Measurements from ENCODE around the gene XXYLT1. TPM values are rescaled to one million over a fixed set of nuclear protein-coding genes. Genes with fewer than 3 reads are reported as not detected.

The XXYLT1 gene
- polyA plus RNA-seq, 5 donors = 23.6 to 31.7 (median 25.0) TPM

DNA sequence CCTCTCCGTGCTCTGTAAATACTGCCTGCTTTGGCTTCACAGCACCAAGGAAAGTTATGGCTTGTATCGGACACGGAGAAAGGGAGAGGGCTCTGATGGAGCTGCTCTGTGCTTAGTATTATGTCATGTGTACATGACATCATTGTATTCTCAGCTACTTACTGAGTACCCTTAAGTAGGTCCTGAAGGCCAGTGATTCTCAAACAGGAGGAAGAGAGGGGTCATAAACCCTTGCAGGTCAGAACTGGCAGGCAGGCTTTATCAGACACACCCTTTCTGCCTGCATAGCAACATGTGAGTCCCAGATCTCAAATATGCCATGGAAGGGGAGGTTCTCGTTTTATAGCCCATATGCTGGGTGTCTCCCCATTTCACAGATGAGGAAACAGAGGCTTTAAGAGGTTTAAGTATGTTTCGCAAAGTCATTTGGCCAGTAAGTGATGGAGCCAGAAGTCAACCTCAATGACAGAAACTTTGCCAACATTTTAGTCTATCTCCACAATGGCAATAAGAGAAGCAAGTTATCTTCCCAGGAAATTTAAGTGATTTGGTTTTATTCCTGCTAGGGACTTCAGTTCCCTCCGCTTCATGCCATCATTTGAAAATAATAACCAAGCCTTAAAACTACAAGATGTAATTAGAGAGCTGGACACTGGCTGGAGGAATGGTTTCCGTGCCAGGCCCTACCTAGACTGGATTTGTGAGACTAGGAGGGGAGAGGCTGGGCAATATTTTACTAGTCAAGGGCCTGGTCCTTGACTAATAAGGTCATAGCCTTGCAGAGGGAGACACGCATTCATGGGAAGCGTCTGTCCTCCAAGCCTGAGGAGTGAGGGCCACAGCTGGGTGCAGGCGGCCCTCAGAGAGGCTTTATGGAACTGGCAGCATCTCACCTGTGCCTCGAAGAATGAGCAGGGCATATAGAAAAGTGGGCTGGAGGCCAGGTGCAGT, 133.0 kb downstream of the XXYLT1 start:
- DNase-seq = no peak

DNA sequence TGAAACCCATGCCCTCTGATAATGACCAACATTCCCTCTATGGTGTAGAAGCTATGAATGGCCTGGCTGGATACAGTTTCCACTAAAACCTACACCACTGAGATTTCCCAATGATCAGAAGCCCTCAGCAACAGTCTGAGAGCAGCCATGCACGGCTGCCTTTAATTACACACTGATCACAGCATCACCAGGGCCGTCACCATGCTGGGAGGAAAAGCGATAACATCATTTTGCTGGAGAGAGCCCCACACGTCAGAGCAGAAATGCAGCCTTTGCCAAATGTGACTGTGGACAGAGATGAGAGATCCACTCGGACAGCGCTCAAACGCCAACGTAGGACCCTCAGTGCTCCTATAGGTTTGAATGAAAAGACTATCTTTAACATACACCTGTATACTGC, 135.0 kb downstream of the XXYLT1 start:
- no peak for DNase-seq

DNA sequence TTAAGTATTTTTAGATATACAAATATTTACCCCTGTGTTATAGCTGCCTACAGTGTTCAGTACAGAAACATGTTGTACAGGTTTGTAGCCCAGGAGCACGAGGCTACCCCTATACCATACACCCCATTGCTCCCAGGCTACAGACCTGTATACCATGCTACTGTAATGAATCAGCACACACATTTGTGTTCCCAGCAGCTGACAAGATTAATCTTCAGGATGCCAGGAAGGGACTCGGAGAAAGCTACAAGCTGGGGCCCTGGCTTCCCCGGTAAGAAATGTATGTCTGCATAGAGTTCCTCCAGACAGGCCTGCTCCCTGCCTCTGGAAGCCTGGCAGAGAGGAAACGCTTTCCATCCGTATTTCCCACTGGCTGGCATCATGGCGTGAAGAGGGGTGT, 136.5 kb downstream of the XXYLT1 start:
- no peak for DNase-seq

DNA sequence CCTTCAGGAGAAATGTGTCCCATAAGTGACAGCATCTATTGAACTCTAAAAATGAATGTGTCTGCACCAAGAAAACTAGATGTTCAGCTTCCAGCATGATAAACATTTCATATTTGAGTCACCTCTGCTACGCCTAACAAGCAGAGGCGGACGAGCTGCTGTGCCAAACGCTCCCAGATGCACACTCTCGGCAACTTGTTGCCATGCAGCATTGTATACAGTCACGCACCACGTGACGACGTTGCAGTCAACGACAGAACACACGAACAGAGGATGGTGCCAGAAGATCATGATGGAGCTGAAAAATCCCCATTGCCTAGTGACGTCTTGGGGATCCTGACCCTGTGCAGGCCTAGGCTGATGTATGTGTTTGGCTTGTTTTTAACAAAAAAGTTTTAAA, 137.5 kb downstream of the XXYLT1 start:
- peak in 1 of 2 donors; percentile 47 for DNase-seq

DNA sequence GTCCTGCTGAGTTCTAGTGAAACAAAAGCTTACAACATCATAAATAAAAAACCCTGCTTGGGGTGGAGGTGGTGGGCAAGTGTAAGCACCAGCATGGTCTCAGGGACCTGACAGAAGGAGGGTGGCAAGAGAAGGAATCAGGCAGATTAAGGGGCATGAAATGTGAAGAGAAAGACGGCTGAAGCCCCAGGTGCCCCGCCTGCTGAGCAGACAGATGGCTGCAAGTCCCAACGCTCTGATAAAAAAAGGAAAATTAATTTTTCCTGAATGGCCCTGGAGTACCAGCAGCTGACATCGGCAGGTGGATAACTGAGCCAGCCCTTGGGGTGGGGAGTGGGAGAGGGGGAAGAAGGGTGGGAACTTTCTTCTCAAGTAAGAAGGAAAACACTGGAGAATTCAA, 137.9 kb downstream of the XXYLT1 start:
- DNase-seq = no peak

DNA sequence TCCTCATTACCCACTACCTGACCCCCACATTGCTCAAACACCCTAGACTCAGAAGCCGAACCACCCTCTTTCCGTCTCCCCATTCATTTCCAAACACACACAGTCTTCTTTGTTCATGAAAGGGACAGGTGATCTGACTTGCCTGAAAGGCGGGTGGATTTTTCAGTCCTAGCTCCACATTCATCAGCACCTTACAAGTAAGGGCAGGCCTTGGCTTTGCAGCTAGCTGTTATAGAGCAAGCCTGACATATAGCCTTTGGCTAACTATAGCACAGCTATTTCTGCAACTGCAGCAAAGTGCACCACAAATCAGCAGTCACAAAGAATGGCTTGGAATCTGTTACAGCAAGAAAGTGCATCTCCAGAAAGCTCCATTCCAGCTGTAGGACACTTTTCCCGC, 139.8 kb downstream of the XXYLT1 start:
- no peak for DNase-seq

DNA sequence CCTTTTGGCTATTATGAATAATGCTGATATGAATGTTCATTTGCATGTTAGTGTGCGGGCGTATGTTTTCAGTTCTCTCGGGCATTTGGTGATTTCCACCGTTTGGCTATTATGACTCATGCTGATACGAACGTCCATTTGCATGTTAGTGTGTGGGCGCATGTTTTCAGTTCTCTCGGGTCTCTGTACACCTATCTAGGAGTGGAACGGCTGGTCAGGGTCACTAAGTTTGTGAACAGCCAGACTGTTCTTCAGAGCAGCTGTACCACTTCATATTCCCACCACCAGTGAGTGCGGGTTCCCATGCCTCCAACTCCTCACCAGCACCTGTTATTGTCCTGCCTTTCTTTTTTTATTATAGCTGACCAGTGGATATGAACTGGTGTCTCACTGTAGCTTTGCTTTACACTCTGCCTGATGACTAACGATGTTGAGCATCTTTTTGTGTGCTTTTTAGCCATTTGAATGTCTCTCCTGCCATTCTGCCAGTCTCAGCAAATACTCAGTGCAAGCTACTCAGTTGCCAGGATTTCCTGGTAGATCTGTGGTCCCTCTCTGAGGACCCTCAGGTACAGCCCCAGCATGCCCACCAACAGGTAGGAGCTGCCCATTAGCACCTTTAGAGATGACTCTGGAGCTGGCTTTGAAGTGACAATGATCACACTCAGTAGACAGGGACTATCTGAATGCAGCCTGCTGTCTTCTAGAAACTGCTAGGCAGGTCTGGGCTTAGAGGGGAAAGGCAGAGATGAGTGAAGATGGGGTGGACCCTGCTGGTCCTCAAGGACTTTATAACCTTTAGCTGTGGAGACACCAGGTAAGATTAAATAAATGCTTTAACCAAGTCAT, 141.1 kb downstream of the XXYLT1 start:
- DNase-seq = no peak

DNA sequence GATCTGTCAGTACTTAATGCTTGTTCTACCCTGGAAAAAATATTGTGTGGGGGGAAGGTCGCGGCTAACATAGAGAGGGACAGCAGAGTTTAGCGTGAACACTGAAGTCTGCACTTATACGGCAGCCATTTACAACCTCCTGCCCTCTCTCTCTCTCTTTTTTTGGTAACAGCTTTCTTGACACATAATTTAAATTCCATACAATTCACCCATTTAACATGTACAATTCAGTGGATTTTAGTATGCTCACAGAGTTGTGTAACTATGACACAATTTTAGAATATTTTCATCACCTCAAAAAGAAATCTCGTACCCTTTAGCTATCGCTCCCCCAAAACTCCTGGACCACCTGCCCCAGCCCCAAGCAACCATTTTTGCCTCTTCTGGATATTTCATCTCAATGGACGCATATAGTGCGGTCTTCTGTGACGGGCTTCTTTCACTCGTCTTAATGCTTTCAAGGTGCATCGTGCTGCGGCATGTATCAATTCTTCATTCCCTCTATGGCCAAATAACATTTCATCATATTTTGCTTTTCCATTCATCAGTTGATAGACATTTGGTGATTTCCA, 141.8 kb downstream of the XXYLT1 start:
- no peak for DNase-seq

DNA sequence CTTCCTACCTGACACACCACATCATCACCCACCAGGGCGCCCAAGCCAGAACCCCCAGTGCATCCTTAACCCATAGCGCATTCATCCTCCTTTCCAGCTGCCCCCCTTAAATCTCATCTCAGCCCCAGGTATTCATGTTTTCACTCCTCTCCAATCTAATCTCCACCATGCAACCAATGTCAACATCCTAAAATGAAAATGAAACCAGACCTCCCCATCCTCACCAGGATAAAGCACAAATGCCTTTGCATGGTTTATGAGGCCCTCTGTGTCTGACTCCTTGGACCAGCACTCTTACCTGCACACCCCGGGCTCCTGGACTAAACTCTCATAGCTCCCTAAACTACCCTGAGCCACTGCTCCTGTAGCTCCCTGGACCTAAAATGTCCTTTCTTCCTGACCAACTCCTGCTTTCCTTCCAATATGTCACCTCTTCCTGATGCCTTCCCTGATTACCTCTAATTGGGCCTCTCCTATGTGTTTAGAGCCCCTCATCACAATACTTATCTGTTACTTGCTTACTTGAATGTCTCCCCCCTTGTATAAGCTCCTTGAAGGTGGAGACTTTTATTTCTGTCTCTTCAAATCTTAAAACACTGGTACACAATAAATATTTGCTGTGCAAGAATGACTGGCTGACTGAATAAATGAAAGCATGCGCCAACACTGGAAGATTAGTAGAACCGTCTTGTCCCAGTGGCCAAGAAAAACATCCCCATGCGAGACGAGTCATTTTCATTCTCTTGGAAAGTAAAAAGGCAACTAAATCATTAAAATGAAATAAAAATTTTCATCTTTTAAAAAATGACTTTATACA, 142.5 kb downstream of the XXYLT1 start:
- DNase-seq = no peak

DNA sequence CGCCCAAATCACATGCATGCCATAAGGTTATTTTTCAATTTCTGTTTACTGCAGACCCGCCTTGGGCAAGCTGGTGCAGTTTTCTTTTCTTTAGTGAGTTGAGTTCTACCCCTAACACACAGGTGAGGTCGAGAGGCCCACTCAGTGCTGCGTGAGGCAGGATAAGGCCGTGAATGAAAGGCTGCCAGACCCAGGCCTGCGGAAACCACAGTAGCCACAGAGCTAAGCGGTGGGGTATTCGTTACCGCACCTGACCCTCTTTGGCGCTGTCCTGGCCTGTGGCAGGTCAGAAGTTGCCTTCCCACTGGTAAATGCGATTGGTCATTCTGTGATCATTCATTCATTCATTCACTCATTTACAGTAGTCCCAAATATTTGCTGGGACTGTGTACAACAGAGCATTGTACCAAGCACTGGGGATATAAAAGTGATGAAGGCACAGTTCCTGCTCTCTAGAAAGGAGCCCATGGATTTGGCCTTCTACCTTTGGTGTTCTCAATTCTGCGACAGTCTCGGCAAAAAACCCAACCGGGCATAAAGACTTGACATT, 144.8 kb downstream of the XXYLT1 start:
- no peak for DNase-seq

DNA sequence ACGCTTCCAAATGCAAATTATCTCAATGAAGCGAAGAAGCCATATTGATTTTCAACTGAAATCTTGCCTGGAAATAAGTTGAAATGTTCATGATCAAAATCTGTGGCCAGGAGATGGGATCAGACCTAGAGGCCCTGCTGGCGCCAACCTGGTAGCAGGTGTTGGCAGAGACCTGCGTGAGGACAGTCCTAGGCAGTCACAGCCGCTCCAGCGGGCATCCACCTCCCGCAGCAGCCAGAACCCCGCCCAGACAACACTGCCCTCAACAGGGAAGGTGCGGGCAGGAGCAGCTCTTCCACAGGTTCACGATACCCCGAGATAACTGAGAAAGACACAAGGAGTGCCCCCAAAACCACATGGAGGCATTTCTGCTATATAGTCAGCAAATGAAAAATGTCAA, 145.3 kb downstream of the XXYLT1 start:
- DNase-seq = no peak

DNA sequence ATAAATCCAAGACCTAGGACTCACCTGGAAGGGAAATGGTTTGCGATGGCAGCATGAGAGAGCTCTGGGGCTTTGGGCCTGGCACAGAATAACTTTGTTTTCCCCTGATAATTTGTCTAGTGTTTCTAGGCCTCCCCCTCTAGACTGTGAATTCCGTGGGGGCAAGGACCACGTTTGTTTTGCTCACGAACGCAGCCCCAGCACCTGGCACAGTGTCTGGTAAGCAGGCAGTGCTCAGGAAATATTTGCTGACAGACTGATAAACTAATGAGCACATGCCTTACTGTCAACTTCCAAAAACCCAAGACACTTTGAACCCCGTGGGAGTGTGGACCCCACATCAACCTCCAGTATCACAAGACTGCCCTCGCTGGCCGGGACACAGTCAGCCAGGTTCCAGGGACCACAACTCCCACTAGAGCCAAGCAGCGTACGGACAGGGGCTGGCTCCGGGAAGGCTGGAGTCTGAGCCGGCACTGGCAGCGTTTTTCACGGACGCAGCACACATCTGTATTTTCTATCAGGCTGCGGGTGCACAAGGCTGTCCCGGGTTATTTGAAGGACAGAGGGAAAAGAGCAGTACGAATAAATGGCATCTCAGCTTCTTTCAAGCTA, 146.5 kb downstream of the XXYLT1 start:
- no peak for DNase-seq

DNA sequence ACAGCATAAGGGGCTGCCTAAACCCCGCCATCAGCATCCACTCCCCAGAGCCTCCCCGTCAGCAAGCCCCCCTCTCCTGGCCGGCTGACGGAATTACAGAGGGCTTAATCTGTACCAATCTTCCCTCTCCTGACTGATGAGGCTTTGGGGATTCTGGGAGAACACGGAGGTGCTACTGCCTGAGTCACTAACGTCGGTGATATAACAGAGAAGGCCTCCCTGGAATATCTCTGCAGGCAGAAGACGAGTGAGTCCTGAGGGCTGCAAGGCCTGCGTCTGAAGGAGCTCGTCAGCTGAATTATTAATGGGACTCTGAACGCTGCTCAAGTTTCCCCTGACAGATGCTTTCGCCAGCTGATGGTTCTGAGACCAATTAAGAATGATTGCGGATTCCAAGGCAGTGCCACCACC, 147.7 kb downstream of the XXYLT1 start:
- DNase-seq = no peak

DNA sequence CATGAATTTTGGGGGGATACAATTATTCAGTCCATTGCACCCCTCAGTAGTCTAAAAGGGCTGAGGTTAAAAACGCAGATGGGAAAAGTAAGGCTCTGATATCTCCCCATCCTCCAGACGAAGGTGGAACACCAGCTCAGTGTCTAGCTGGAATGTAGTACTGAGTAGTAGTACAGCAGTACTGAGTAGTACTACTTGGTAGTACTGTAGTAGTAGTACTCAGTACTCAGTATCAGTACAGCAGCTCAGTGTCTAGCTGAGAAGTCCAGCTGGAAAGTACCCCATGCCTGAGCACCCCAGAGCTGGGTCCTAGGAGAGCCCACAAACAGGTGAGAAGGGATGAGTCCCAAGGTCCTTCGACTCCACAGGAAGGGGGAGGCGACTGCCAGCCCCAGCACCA, 148.7 kb downstream of the XXYLT1 start:
- DNase-seq = no peak

DNA sequence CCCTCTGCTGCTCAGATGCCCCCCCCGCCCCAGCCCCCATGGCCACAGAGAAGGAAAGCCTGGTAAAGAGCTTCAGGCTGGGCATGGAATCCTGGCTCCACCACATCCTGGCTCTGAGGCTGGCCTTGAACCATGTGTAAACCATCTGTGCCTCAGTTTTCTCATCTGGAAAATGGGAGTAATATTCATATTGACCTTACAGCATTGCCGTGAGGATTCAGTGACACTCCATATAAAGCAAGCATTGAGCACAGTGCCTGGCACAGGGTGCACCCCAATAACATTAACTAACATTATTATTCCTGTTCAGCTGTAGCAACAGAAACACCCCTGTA, 150.7 kb downstream of the XXYLT1 start:
- DNase-seq = no peak

DNA sequence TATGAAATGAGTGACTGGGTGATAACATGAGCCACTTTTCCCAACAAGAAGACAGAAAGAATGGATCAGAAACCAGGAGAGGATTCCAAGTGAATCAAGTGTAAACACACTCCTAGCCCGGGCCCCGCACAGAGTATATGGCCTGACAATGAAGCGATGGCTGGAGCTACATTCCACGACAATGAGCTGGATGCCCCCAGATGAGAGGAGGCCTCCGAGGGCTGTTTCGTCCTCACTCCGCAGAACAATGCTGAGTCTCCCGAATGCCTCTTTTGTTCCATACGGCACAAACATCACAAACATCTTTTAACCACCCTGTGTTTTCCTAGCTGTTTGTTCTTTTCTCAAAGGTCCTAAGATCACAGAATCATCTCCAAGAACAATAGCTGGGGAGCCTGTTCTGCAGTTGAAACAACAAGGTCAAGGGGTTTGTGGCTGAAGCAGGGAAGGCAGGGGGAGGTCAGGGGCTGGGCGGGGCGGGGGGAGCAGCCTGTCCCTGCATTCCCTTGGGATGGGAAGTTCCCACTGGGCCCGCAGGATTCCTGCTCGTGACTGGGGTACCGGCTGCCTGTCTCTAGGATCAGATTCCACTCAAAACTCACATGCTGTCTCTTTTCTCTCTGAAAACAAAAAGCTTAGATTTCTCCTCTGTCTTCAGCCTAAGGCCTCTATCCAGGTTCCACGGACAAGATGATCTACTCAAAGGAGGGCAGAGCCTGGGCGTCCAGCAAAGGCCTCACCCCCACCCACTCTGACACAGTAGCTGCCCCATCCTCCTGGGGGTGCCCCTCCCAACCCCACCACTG, 151.3 kb downstream of the XXYLT1 start:
- no peak for DNase-seq

DNA sequence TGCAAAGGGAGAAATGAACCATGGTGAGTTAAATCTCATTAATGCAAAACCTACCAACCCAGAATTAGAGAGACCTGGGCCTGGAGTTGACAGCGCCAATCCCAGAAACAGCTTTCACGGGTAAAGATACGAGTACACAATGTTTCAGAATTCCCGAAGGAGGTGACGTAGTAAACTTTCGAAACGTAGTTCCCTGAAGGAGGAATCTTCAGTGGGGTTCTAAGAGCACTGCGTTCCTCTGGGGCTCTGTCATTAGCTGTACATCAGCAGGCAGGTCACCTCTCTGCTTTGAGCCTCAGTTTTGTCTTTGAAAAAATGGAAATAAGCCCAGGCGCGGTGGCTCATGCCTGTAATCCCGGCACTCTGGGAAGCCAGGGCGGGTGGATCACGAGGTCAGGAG, 152.3 kb downstream of the XXYLT1 start:
- DNase-seq = no peak

DNA sequence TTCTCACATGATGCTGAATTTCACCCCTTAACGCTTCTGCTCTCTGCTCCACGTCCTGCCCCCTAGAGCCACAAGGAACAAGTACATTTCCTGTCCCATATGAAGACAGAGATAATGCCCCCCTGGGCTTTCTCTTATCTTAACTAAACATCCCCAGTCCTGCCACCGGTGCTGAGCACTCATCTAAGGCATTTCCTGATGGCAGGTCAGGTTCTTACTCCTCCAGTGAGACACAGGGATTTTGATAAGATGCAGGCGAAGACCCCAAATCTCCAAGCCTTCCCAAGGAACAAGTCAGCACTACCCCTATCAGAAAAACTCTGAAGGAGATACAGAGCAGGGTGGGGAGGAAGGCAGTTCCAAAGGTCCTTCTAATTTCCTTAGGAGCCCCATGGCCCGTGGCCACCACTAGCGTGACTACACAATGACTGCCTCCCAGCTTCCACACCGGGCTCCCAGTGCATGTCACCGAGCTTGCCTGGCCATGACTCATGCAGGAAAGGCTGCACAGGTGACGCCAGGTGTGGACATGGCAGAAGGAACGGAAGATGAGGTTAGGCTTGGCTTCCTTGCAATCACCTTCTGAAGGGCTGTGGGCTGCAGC, 152.9 kb downstream of the XXYLT1 start:
- DNase-seq = no peak

DNA sequence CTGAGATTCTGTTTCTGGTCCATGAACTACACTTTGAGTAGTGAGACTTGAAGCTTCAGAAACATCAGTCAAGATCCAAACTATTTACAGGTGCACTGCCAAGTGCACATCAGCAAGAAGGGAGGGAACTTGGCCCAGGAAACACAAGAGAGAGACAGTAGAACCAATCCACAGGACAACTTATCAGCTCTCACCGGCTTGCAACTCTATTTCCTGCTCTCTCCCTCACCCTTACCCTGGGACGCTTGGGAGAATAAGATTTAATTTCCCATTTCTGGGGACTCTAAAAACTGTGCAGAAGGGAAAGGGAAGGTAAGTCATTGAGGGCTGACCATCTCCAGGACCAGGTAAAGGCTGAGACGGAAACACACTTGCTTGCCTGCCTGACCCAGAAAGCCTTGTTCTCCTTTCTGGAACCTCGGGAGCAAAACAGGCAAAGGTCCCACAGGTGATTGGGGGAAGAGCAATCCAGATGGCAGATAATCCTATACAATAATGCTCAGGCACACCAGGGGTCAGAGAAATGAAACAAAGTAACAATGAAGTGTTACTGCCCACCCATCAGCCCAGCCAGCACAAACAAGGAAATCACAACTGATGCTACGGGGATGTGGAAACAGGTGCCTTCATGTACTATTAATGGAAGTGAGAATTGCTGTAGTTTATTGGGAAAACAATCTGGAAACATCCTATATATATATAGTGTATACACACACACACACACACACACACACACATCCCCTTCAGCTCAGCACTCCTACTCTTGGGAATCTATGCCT, 154.4 kb downstream of the XXYLT1 start:
- no peak for DNase-seq
